Nephron progenitor cell (in vitro differentiated cells): ENCODE measurements around the gene RIOK1.
"Not testable (repeated sequence)": the region's sequence is repeated elsewhere in the genome, so short reads cannot be mapped to it uniquely, and the experiment has no call there.

Source experiments
- DNase-seq: peaks from one replicate; pipeline ENCODE4 v3.0.0; 2021
- H3K27ac Mint-ChIP-seq: 2 replicates; pipeline ENCODE4 v1.8.0; 2021; ENCODE audit warnings: mild to moderate bottlenecking, moderate library complexity, mixed read lengths
- H3K27me3 Mint-ChIP-seq: 2 replicates; pipeline ENCODE4 v1.8.0; 2021; ENCODE audit warnings: mild to moderate bottlenecking, low read depth, mixed read lengths; ENCODE audit not compliant: poor library complexity
- H3K36me3 Mint-ChIP-seq: 2 replicates; pipeline ENCODE4 v1.8.0; 2021; ENCODE audit warnings: low read depth, mixed read lengths
- H3K4me1 Mint-ChIP-seq: 2 replicates; pipeline ENCODE4 v1.8.0; 2021; ENCODE audit warnings: mixed read lengths
- H3K4me3 Mint-ChIP-seq: 2 replicates; pipeline ENCODE4 v1.8.0; 2021; ENCODE audit warnings: mild to moderate bottlenecking, moderate library complexity, mixed read lengths
- H3K9me3 Mint-ChIP-seq: 2 replicates; pipeline ENCODE4 v1.8.0; 2021; ENCODE audit warnings: mild to moderate bottlenecking, moderate library complexity, mixed read lengths
- CTCF ChIP-seq: fragments of 200-600 bp; sonication (generic); IDR thresholded peaks from 2 replicates; pipeline ENCODE4 v1.5.0; 2021; ENCODE audit warnings: antibody characterized with exemption

RIOK1 gene

GRCh38 chr6:7448232-7448631, 58.6 kb downstream of the RIOK1 start:
- Mint-ChIP-seq H3K27ac (no peak overlapping the region), H3K4me1 (peaks cover 32% of the 10 kb centered on the region), H3K36me3 (no peaks in the 10 kb centered on the region), H3K9me3 (no peaks in the 10 kb centered on the region), H3K27me3 (peaks cover 8% of the 10 kb centered on the region), H3K4me3 (no peak overlapping the region)
- DNase-seq = no peak
- no peak for TF ChIP-seq CTCF

- Mint-ChIP-seq H3K36me3 (no peaks in the 10 kb centered on the region), H3K27ac (no peak overlapping the region), H3K27me3 (peaks cover 8% of the 10 kb centered on the region), H3K9me3 (no peaks in the 10 kb centered on the region), H3K4me1 (peaks cover 32% of the 10 kb centered on the region), H3K4me3 (no peak overlapping the region)
- no peak for TF ChIP-seq CTCF
- no peak for DNase-seq
Measured at GRCh38 chr6:7449018-7449417, 59.4 kb downstream of the RIOK1 start.

DNA sequence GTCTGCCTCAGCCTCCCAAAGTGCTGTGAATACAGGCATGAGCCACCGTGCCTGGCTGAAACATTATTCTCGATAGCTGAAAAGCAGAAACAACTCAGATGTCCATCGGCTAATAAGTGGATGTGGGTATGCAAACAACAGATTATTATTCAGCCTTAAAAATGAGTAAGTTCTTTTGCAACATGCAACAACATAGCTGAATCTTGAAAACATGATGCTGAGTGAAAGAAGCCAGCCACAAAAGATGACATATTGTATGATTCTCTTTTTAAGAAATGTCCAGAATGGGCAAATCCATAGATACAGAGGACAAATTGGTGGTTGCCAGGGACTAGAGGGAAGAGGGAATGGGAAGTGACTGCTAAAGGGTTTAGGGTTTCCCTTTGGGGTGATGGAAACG, 61.7 kb downstream of the RIOK1 start:
- H3K27ac Mint-ChIP-seq = no peak overlapping the region
- no peak overlapping the region for H3K4me3 Mint-ChIP-seq
- no peaks in the 10 kb centered on the region for H3K36me3 Mint-ChIP-seq
- no peak for TF ChIP-seq CTCF
- no peak for DNase-seq
- peaks cover 24% of the 10 kb centered on the region for H3K4me1 Mint-ChIP-seq
- H3K27me3 Mint-ChIP-seq = peaks cover 4% of the 10 kb centered on the region
- peaks cover 8% of the 10 kb centered on the region for H3K9me3 Mint-ChIP-seq

GRCh38 chr6:7452898-7453297, 63.3 kb downstream of the RIOK1 start:
- H3K36me3 Mint-ChIP-seq = no peaks in the 10 kb centered on the region
- H3K4me3 Mint-ChIP-seq = no peak overlapping the region
- no peak overlapping the region for H3K27ac Mint-ChIP-seq
- peaks cover 19% of the 10 kb centered on the region for H3K4me1 Mint-ChIP-seq
- DNase-seq = no peak
- peaks cover 18% of the 10 kb centered on the region for H3K9me3 Mint-ChIP-seq
- H3K27me3 Mint-ChIP-seq = peaks cover 4% of the 10 kb centered on the region
- no peak for TF ChIP-seq CTCF

GRCh38 chr6:7454696-7455358, 65.2 kb downstream of the RIOK1 start:
- Mint-ChIP-seq H3K9me3 (peaks cover 18% of the 10 kb centered on the region), H3K27ac (no peak overlapping the region), H3K27me3 (no peaks in the 10 kb centered on the region), H3K36me3 (no peaks in the 10 kb centered on the region), H3K4me1 (peaks cover 24% of the 10 kb centered on the region), H3K4me3 (no peak overlapping the region)
- no peak for TF ChIP-seq CTCF
- DNase-seq = no peak

- peaks cover 18% of the 10 kb centered on the region for H3K9me3 Mint-ChIP-seq
- H3K4me3 Mint-ChIP-seq, H3K36me3 Mint-ChIP-seq, H3K27ac Mint-ChIP-seq, H3K27me3 Mint-ChIP-seq, DNase-seq: not testable (repeated sequence)
- peaks cover 29% of the 10 kb centered on the region for H3K4me1 Mint-ChIP-seq
Measured at GRCh38 chr6:7456302-7456701, 66.7 kb downstream of the RIOK1 start.
